K562 (cell line): ENCODE measurements around the gene SIKE1. TPM values are rescaled to one million over a fixed set of nuclear protein-coding genes. Genes with fewer than 3 reads are reported as not detected.
"Not testable (repeated sequence)": the region's sequence is repeated elsewhere in the genome, so short reads cannot be mapped to it uniquely, and the experiment has no call there.

Source experiments
- ATAC-seq: fragments of 200-7000 bp; cut with Tn5 transposase; 3 replicates; pipeline ENCODE4 v1.9.1; 2020; ENCODE audit warnings: moderate library complexity
- BruUV-seq: library from RNA; stranded (reverse); fragments of 400-500 nt; replicated peaks from 2 replicates; lab custom pipeline; 2021; lab: Mats Ljungman, UMichigan
- CTCF ChIA-PET: fragments of 300-600 bp; formaldehyde crosslinking; extraction: SDS; loops from one replicate; lab custom pipeline; 2021; ENCODE audit warnings: low intra/inter-chr PET ratio; lab: Yijun Ruan, JAX
- POLR2A ChIA-PET: fragments of 300-600, 350-650 bp; sonication (Branson Sonifier 250); formaldehyde crosslinking; extraction: SDS; loops from one replicate; lab custom pipeline; 2021; ENCODE audit warnings: antibody characterized with exemption, inconsistent platforms; lab: Yijun Ruan, JAX
- DNase-seq, 4 experiments: peaks; one replicate each; pipeline versions ENCODE4 v3.0.0 to v3.0.0-alpha.2; 2011 to 2018; ENCODE audit warnings: low spot score in 3 of 4, mixed read lengths in 3 of 4; ENCODE audit errors: extremely low read depth in 1 of 4
- FAIRE-seq: peaks from 2 replicates; lab custom pipeline; 2011; peaks lifted over from hg19 to GRCh38; lab: Jason Lieb, UNC
- H2AFZ ChIP-seq: 2 replicates; pipeline ENCODE4 v1.6.0; 2011; ENCODE audit warnings: low read depth, low read length, control low read depth, inconsistent platforms
- H3K27ac ChIP-seq: fragments of 200-600 bp; 3 replicates; pipeline ENCODE4 v1.8.0; 2011; ENCODE audit warnings: low read depth, mild to moderate bottlenecking, control low read depth, inconsistent platforms, low read length, moderate library complexity, mixed read lengths; ENCODE audit errors: extremely low read depth
- H3K27me3 ChIP-seq, 2 experiments: fragments of 300-600 bp in 1 of 2; 2 replicates in 1 of 2; 3 replicates in 1 of 2; pipeline versions ENCODE4 v1.6.0 to v1.8.0; 2011; ENCODE audit warnings: inconsistent platforms in 2 of 2, low read length in 2 of 2, mild to moderate bottlenecking in 1 of 2, mixed read lengths in 1 of 2, moderate library complexity in 1 of 2; ENCODE audit not compliant: control insufficient read depth in 2 of 2, insufficient read depth in 2 of 2
- H3K36me3 ChIP-seq: fragments of 300-600 bp; 3 replicates; pipeline ENCODE4 v1.8.0; 2011; ENCODE audit warnings: mild to moderate bottlenecking, low read length, inconsistent platforms; ENCODE audit not compliant: control insufficient read depth, insufficient read depth
- H3K4me1 ChIP-seq, 2 experiments: fragments of 200-600 bp in 1 of 2; replicated peaks in 1 of 2; 2 replicates in 1 of 2; 3 replicates in 1 of 2; pipeline versions ENCODE4 v1.5.1 to v1.8.0; 2011; ENCODE audit warnings: inconsistent platforms in 2 of 2, low read length in 2 of 2, mild to moderate bottlenecking in 1 of 2, mixed read lengths in 1 of 2, moderate library complexity in 1 of 2; ENCODE audit not compliant: control insufficient read depth in 2 of 2, insufficient read depth in 2 of 2
- H3K4me2 ChIP-seq: 2 replicates; pipeline ENCODE4 v1.6.1; 2011; ENCODE audit warnings: low read length, control low read depth, inconsistent platforms, mixed read lengths; ENCODE audit not compliant: insufficient read depth
- H3K4me3 ChIP-seq: fragments of 200-600 bp; sonication (generic), shearing (Covaris generic); 2 replicates; pipeline ENCODE4 v1.5.1; 2016; ENCODE audit warnings: control low read depth, inconsistent platforms
- H3K79me2 ChIP-seq: fragments of 200-600 bp; 3 replicates; pipeline ENCODE4 v1.8.0; 2011; ENCODE audit warnings: low read length, inconsistent platforms; ENCODE audit not compliant: control insufficient read depth, insufficient read depth
- H3K9ac ChIP-seq, 2 experiments: 2 replicates each; pipeline versions ENCODE4 v1.6.0 to v1.6.1; 2011; ENCODE audit warnings: low read depth in 2 of 2, low read length in 2 of 2, control low read depth in 1 of 2, inconsistent platforms in 1 of 2, mild to moderate bottlenecking in 1 of 2, mixed read lengths in 1 of 2; ENCODE audit not compliant: insufficient read depth in 1 of 2
- H3K9me1 ChIP-seq: one replicate; pipeline ENCODE4 v1.6.0; 2011; ENCODE audit warnings: inconsistent platforms, mild to moderate bottlenecking, low read length, moderate library complexity; ENCODE audit not compliant: control insufficient read depth, insufficient read depth
- H3K9me3 ChIP-seq: replicated peaks from 2 replicates; pipeline ENCODE4 v1.5.1; 2011; ENCODE audit warnings: low read depth, low read length, inconsistent platforms; ENCODE audit not compliant: control insufficient read depth, insufficient read depth
- H4K20me1 ChIP-seq: replicated peaks from 2 replicates; pipeline ENCODE4 v1.6.1; 2011; ENCODE audit warnings: low read length, inconsistent platforms, mixed read lengths; ENCODE audit not compliant: control insufficient read depth, insufficient read depth
- BRF1 ChIP-seq: IDR thresholded peaks from 3 replicates; pipeline ENCODE4 v1.6.1; 2011; ENCODE audit warnings: borderline replicate concordance, mild to moderate bottlenecking; ENCODE audit not compliant: insufficient read length; ENCODE audit errors: extremely low read depth
- CREB1 ChIP-seq, 2 experiments: sonication (generic) in 1 of 2; formaldehyde crosslinking in 1 of 2; IDR thresholded peaks; 2 replicates each; pipeline versions ENCODE4 v1.6.1 to v1.8.0; 2012 to 2022; ENCODE audit warnings: inconsistent platforms in 1 of 2, mild to moderate bottlenecking in 1 of 2, missing genetic modification reagents in 1 of 2, moderate library complexity in 1 of 2
- IFI16 ChIP-seq: fragments of 250-450 bp; sonication (Bioruptor Pico); IDR thresholded peaks from 2 replicates; pipeline ENCODE4 v2.1.2; 2022; ENCODE audit warnings: mild to moderate bottlenecking, inconsistent platforms
- PYGO2 ChIP-seq: fragments of 450-650 bp; IDR thresholded peaks from 2 replicates; pipeline ENCODE4 v1.6.1; 2016; ENCODE audit warnings: mild to moderate bottlenecking, missing genetic modification characterization, moderate library complexity, missing compliant biosample characterization
- SRSF3 ChIP-seq: fragments of 200-400 bp; formaldehyde crosslinking; IDR thresholded peaks from 2 replicates; pipeline ENCODE4 v1.6.1; 2016; ENCODE audit warnings: mild to moderate bottlenecking, low read length, moderate library complexity; ENCODE audit not compliant: insufficient read depth
- SUPT5H ChIP-seq: fragments of 450-650 bp; IDR thresholded peaks from 2 replicates; pipeline ENCODE4 v1.6.1; 2016
- TAL1 ChIP-seq: fragments of 450-650 bp; IDR thresholded peaks from 2 replicates; pipeline ENCODE4 v1.6.1; 2016; ENCODE audit warnings: mild to moderate bottlenecking
- TGIF2 ChIP-seq: sonication (generic); formaldehyde crosslinking; IDR thresholded peaks from 2 replicates; pipeline ENCODE4 v1.8.1; 2022; ENCODE audit warnings: mild to moderate bottlenecking, missing genetic modification reagents, moderate library complexity
- ZBTB49 ChIP-seq: sonication (generic); formaldehyde crosslinking; IDR thresholded peaks from 2 replicates; pipeline ENCODE4 v1.8.0; 2022; ENCODE audit warnings: missing genetic modification reagents, mild to moderate bottlenecking, borderline replicate concordance
- ZEB2 ChIP-seq: fragments of 450-650 bp; IDR thresholded peaks from 2 replicates; pipeline ENCODE4 v1.6.1; 2016
- ZNF12 ChIP-seq: sonication (generic); formaldehyde crosslinking; IDR thresholded peaks from 2 replicates; pipeline ENCODE4 v1.4.0; 2020; ENCODE audit warnings: mild to moderate bottlenecking, missing genetic modification reagents
- ZNF324 ChIP-seq: fragments of 250-450 bp; sonication (Bioruptor Pico); IDR thresholded peaks from 2 replicates; pipeline ENCODE4 v1.4.0; 2020; ENCODE audit warnings: mild to moderate bottlenecking
- ZNF395 ChIP-seq: fragments of 200-800 bp; sonication (Bioruptor generic); IDR thresholded peaks from 2 replicates; pipeline ENCODE4 v1.6.1; 2017; ENCODE audit warnings: missing genetic modification characterization, missing compliant biosample characterization
- WGBS: fragments of 100-300 bp; shearing (Covaris generic); methylation state at CpG from one replicate; pipeline ENCODE4 v1.1.6; 2016; ENCODE audit warnings: low coverage, mixed read lengths; ENCODE audit not compliant: insufficient coverage; ENCODE audit errors: missing lambda C conversion rate; 5-methylcytosine and 5-hydroxymethylcytosine counted together
- in situ Hi-C: fragments of 300-500 bp; cut with MboI; formaldehyde crosslinking; loops from 4 replicates; pipeline ENCODE4 v1.15.0; 2018; ENCODE audit warnings: inconsistent platforms, mixed read lengths
- intact Hi-C: fragments of 100-400 bp; cut with micrococcal nuclease; formaldehyde crosslinking; loops from 2 replicates; pipeline ENCODE4 v1.14.2; 2022
- polyA plus RNA-seq, 8 experiments: library from polyadenylated mRNA; depleted of rRNA in 4 of 8; stranded (reverse) in 5 of 8; unstranded in 3 of 8; fragments of >200 nt; fragmentation: Nextera tagmentation in 2 of 8; fragmentation: Illumina TruSeq in 1 of 8; extraction: Ambion mirVana in 2 of 8; extraction: Trizol in 1 of 8; gene quantifications; 2 replicates each; pipeline versions ENCODE4 v1.2.1 to v1.2.3, GENCODE V29; 2011 to 2014; ENCODE audit warnings: inconsistent platforms in 1 of 8, missing spikeins in 1 of 8
- total RNA-seq, 7 experiments: library from RNA; depleted of rRNA in 6 of 7; stranded (reverse); fragments of >200 nt in 6 of 7; fragmentation: Illumina TruSeq in 2 of 7; extraction: Trizol in 2 of 7; gene quantifications; 2 replicates each; pipeline versions ENCODE4 v1.2.1 to v1.2.3, GENCODE V29; 2011 to 2021; ENCODE audit warnings: low replicate concordance in 1 of 7

The SIKE1 gene
- total and polyA plus RNA-seq, 9 of the 15 experiments (the other 6 are each of a cell fraction or from before 2014, with no cell fraction given) = 21.8 to 144 (median 76.3) TPM

DNA sequence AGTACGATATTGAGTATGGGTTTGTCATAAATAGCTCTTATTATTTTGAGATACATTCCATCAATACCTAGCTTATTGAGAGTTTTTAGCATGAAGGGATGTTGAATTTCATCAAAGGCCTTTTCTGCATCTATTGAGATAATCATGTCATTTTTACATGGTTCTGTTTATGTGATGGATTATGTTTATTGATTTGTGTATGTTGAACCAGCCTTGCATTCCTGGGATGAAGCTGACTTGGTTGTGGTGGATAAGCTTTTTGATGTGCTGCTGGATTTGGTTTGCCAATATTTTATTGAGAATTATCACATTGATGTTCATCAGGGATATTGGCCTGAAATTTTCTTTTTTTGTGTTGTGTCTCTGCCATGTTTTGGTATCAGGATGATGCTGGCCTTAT lies 6.0 kb upstream of the SIKE1 start:
- CTCF ChIA-PET, H3K4me1 ChIP-seq, H3K36me3 ChIP-seq, DNase-seq, H3K4me3 ChIP-seq, H2AFZ ChIP-seq, H3K9me3 ChIP-seq, H3K27me3 ChIP-seq, intact Hi-C loops, H3K9me1 ChIP-seq, H3K4me2 ChIP-seq, FAIRE-seq, H3K9ac ChIP-seq, in situ Hi-C loops, H3K79me2 ChIP-seq, ATAC-seq, H3K27ac ChIP-seq, H4K20me1 ChIP-seq, BruUV-seq: not testable (repeated sequence)
- TF ChIP-seq ZNF324 = peak; percentile 91
- POLR2A ChIA-PET = interaction anchor here (0.9 to 1.3 kb wide), 2 partner anchors 15 to 20 kb away, joined by 3 to 4 read pairs; no protein-coding TSS in a partner anchor
- WGBS = 0% methylated on average over 1 of the region's 1 CpG

- no peak for DNase-seq
- no peaks in the 10 kb centered on the region for H3K9me1 ChIP-seq
- no peak for ATAC-seq
- H4K20me1 ChIP-seq = no peaks in the 10 kb centered on the region
- no peak overlapping the region for H3K9ac ChIP-seq
- H3K27me3 ChIP-seq = no peaks in the 10 kb centered on the region
- 55% methylated on average over 5 of the region's 5 CpGs for WGBS
- no peak overlapping the region for H3K4me3 ChIP-seq
- intact Hi-C loops = no loop called here
- ChIA-PET CTCF (no interaction called here), POLR2A (interaction anchor here (0.9 kb wide), 1 partner anchor 38 kb away, joined by 3 read pairs; no protein-coding TSS in a partner anchor)
- in situ Hi-C loops = no loop called here
- no peak overlapping the region for H3K4me2 ChIP-seq
- peaks cover 4 to 9% of the 10 kb centered on the region in 2 experiments; a peak in 3 of 5 replicates for H3K4me1 ChIP-seq
- no peaks in the 10 kb centered on the region for H3K9me3 ChIP-seq
- no peak overlapping the region for H2AFZ ChIP-seq
- H3K79me2 ChIP-seq = peaks cover 27% of the 10 kb centered on the region
- BruUV-seq = no TSS peak
- no peak for FAIRE-seq
- H3K27ac ChIP-seq = no peak overlapping the region
- peaks cover 19% of the 10 kb centered on the region; the same call in 2 of the 3 replicates for H3K36me3 ChIP-seq
- TF ChIP-seq SRSF3 = no peak
- TF ChIP-seq SUPT5H = no peak
- TF ChIP-seq ZNF12 = no peak
- TF ChIP-seq ZBTB49 (CRISPR knock-in tag) = no peak
- no peak for TF ChIP-seq ZEB2
- TF ChIP-seq CREB1 (IDR thresholded peaks at IDR 0.05) = no peak
- no peak for TF ChIP-seq CREB1 (CRISPR knock-in tag; IDR thresholded peaks at IDR 0.05)
- no peak for TF ChIP-seq BRF1
- no peak for TF ChIP-seq ZNF395 (CRISPR knock-in tag)
- TF ChIP-seq TGIF2 (CRISPR knock-in tag) = no peak
- TF ChIP-seq IFI16 (CRISPR knock-in tag) = no peak
- no peak for TF ChIP-seq TAL1
- no peak for TF ChIP-seq PYGO2 (tag)
Measured at GRCh38 chr1:114782476-114782875, 2.0 kb upstream of the SIKE1 start.
